Peyer's patch (tissue), 4 donors: Measurements from ENCODE around the gene NT5C1A. TPM values are rescaled to one million over a fixed set of nuclear protein-coding genes. Genes with fewer than 3 reads are reported as not detected.

Source experiments
- DNase-seq, 3 donors: peaks; one replicate each; pipeline ENCODE4 v3.0.0-alpha.2; 2017 to 2019
- H3K27ac ChIP-seq, 4 donors: fragments of 200-600 bp; sonication (generic); one replicate each; pipeline ENCODE4 v1.5.1; 2016 to 2019
- H3K27me3 ChIP-seq, 2 donors: fragments of 200-600 bp; sonication (generic); one replicate each; pipeline ENCODE4 v1.5.1; 2019
- H3K36me3 ChIP-seq, 3 donors: fragments of 200-600 bp; sonication (generic); one replicate each; pipeline ENCODE4 v1.5.1; 2016 to 2019
- H3K4me1 ChIP-seq, 4 donors: fragments of 200-600 bp; sonication (generic); one replicate each; pipeline ENCODE4 v1.5.1; 2016 to 2019
- H3K4me3 ChIP-seq, 4 donors: fragments of 200-600 bp; sonication (generic); 1 replicate in 3 of 4; 2 replicates in 1 of 4; pipeline ENCODE4 v1.5.1; 2016 to 2019; ENCODE audit warnings: mild to moderate bottlenecking in 1 of 4
- H3K9me3 ChIP-seq, 4 donors: fragments of 200-600 bp; sonication (generic); one replicate each; pipeline ENCODE4 v1.5.1; 2016 to 2019; ENCODE audit warnings: mild to moderate bottlenecking in 1 of 4
- POLR2A ChIP-seq, 2 donors: fragments of 450-650 bp; IDR thresholded peaks; one replicate each; pipeline ENCODE4 v1.5.1; 2017; ENCODE audit warnings: antibody characterized with exemption in 2 of 2, mild to moderate bottlenecking in 2 of 2, moderate library complexity in 2 of 2
- total RNA-seq, 4 donors: library from RNA; depleted of rRNA; stranded (reverse); fragments of >200 nt; gene quantifications; one replicate each; pipeline ENCODE4 v1.1.0, GENCODE V29; 2016
- TF ChIP-seq, protein P1 (sequence below), 6 experiments: fragments of 450-650 bp in 4 of 6; fragments of 200-600 bp in 2 of 6; sonication (generic) in 1 of 6; IDR thresholded peaks; one replicate each; pipeline ENCODE4 v1.5.1; 2017 to 2019; ENCODE audit warnings: antibody characterized with exemption in 6 of 6, mild to moderate bottlenecking in 3 of 6, moderate library complexity in 1 of 6

The NT5C1A gene
- total RNA-seq, 4 donors from 2014 or later, result not detected

DNA sequence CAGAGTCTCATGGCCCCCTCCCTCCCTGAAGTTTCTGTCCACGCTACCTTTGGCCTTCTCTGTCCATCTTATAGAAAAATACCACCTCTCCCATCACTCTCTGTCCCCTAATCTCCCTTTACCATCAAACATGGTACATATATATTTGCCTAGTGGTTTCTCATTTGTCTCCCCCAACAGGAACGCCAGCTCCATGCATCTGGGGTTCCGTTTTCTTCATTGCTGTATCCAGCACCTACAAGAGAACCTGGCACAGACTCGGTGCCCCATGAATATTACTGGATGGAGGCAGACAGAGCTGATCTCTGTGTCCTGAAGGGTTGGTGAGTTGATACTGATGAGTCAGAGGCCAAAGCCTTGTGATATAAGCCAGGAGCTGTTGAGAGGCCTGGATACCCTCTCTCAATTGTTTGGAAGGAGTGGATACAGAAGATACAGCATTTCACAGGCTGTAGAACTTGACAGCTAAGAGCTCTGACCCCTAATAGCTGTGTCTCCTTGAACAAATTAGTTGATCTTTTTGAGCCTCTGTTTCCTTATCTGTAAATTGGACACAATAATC, 54.3 kb downstream of the NT5C1A start:
- no peaks in the 10 kb centered on the region for H3K36me3 ChIP-seq
- no peak overlapping the region for H3K27ac ChIP-seq
- no peak for DNase-seq
- H3K27me3 ChIP-seq, result no peaks in the 10 kb centered on the region
- TF ChIP-seq, protein P1, sequence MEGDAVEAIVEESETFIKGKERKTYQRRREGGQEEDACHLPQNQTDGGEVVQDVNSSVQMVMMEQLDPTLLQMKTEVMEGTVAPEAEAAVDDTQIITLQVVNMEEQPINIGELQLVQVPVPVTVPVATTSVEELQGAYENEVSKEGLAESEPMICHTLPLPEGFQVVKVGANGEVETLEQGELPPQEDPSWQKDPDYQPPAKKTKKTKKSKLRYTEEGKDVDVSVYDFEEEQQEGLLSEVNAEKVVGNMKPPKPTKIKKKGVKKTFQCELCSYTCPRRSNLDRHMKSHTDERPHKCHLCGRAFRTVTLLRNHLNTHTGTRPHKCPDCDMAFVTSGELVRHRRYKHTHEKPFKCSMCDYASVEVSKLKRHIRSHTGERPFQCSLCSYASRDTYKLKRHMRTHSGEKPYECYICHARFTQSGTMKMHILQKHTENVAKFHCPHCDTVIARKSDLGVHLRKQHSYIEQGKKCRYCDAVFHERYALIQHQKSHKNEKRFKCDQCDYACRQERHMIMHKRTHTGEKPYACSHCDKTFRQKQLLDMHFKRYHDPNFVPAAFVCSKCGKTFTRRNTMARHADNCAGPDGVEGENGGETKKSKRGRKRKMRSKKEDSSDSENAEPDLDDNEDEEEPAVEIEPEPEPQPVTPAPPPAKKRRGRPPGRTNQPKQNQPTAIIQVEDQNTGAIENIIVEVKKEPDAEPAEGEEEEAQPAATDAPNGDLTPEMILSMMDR (IDR thresholded peaks at IDR 0.05), result no peak
- no peak for TF ChIP-seq POLR2A (IDR thresholded peaks at IDR 0.05)
- no peaks in the 10 kb centered on the region for H3K4me1 ChIP-seq
- no peaks in the 10 kb centered on the region for H3K9me3 ChIP-seq
- H3K4me3 ChIP-seq, result no peak overlapping the region

DNA sequence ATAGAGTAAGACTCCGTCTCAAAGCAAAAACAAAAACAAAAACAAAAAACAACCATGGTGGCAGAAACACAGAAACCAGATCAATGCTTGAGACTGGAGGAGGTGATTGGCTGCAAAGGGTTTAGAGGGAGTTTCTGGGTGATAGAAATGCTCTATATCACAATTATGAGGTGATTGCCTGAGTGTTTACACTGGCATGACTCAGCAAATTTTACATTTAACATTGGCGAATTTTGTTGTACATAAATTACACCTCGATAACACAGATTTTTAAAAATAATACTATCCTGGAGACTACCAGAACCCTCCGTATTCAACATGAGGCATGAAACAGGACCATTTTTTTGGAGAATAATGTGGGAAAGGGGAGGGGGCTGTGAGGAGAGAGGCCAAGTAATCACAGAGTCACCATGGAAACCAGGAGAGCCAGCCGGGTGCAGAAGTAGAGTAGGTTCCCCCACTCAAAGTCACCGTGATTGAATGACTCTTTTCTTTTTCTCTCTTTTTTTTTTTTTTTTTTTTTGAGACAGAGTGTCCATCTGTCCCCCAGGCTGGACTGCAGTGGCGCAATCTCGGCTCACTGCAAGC, 56.7 kb downstream of the NT5C1A start:
- TF ChIP-seq POLR2A (IDR thresholded peaks at IDR 0.05), result no peak
- TF ChIP-seq, protein P1 (IDR thresholded peaks at IDR 0.05), result no peak

DNA sequence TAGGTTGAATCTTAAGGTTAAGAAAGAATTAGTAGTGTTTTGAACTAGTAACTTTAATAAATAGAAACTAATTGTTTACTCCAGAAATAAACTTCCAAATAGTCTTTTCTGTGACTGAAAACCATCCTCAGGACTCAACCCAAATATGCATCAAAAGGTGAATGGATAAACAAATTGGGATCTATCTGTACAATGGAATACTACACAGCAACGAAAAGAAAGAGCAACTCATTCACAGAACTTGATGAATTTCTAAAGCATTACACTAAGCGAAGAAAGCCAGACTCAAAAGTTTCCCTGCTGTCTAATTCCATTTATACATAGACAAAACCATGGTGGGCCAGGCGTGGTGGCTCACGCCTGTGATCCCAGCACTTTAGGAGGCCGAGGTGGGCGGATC, 57.4 kb downstream of the NT5C1A start:
- no peak overlapping the region for H3K4me3 ChIP-seq
- H3K4me1 ChIP-seq, result peaks cover 0 to 5% (median 2%) of the 10 kb centered on the region in 4 donors
- no peak for TF ChIP-seq POLR2A (IDR thresholded peaks at IDR 0.05)
- TF ChIP-seq, protein P1 (IDR thresholded peaks at IDR 0.05), result no peak
- H3K36me3 ChIP-seq, result no peaks in the 10 kb centered on the region
- H3K27me3 ChIP-seq, result no peaks in the 10 kb centered on the region
- H3K27ac ChIP-seq, result no peak overlapping the region
- no peaks in the 10 kb centered on the region for H3K9me3 ChIP-seq
- DNase-seq, result no peak

More for the DNA sequence above, 56.7 kb downstream of the NT5C1A start:
- Histone ChIP-seq H3K4me1 (no peaks in the 10 kb centered on the region), H3K27me3 (no peaks in the 10 kb centered on the region), H3K36me3 (no peaks in the 10 kb centered on the region), H3K27ac (no peak overlapping the region), H3K9me3 (no peaks in the 10 kb centered on the region), H3K4me3 (no peak overlapping the region)
- DNase-seq, result no peak

DNA sequence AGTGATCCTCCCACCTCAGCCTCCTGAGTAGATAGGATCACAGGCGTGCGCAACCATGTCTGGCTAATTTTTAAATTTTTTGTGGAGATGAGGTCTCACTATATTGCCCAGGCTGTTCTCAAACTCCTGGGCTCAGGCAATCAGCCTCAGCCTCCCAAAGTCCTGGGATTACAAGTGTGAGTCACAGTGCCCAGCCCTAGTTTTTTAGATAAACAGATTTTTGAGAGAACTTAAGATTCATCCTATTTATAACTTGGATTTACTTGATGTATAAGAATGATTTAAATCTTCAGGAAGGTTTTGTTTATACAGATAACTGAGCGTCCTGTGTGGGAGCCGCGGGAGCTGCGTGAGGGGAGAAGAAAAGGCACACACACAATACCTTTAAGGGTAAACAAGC, 58.7 kb downstream of the NT5C1A start:
- TF ChIP-seq, protein P1 (IDR thresholded peaks at IDR 0.05), result no peak
- TF ChIP-seq POLR2A (IDR thresholded peaks at IDR 0.05), result no peak
- Histone ChIP-seq H3K4me3 (no peak overlapping the region), H3K27ac (no peak overlapping the region), H3K9me3 (no peaks in the 10 kb centered on the region), H3K4me1 (peaks cover 0 to 6% (median 3%) of the 10 kb centered on the region in 4 donors), H3K36me3 (no peaks in the 10 kb centered on the region), H3K27me3 (no peaks in the 10 kb centered on the region)
- no peak for DNase-seq

GRCh38 chr1:39609618-39610331, 62.1 kb downstream of the NT5C1A start:
- no peaks in the 10 kb centered on the region for H3K27me3 ChIP-seq
- DNase-seq, result peak; percentile 66 to 86 (median 69)
- no peak overlapping the region for H3K4me3 ChIP-seq
- H3K27ac ChIP-seq, result no peak overlapping the region
- H3K36me3 ChIP-seq, result no peaks in the 10 kb centered on the region
- peaks cover 0 to 6% (median 3%) of the 10 kb centered on the region in 4 donors for H3K4me1 ChIP-seq
- TF ChIP-seq POLR2A (IDR thresholded peaks at IDR 0.05), result no peak
- TF ChIP-seq, protein P1 (IDR thresholded peaks at IDR 0.05), result peak in 4 of 6 experiments; percentile 21 to 59 (median 48)
- no peaks in the 10 kb centered on the region for H3K9me3 ChIP-seq

Other genes starting within 250 kb of the NT5C1A start
- 10 to 100 TPM in 1 of 4 donors, 1 to 10 TPM in 2, not detected in 1; 1.2 to 18.0 (median 3.6) TPM for gene BMP8A, start 180.5 kb downstream of the NT5C1A start, total RNA-seq
- 100 to 1,000 TPM; 110 to 177 (median 141) TPM for gene PABPC4, start 95.3 kb downstream of the NT5C1A start, total RNA-seq
- gene HEYL, start 32.5 kb downstream of the NT5C1A start, total RNA-seq, result 1 to 10 TPM in 2 of 4 donors, under 1 TPM in 1, not detected in 1; 0.95 to 5.8 (median 1.5) TPM
- gene HPCAL4, start 19.3 kb upstream of the NT5C1A start, total RNA-seq, result under 1 TPM in 1 of 4 donors, not detected in 3; 0.83 TPM
- gene PPIE, start 66.8 kb upstream of the NT5C1A start, total RNA-seq, result 10 to 100 TPM; 33.0 to 39.0 (median 37.0) TPM
- gene OXCT2, start 99.2 kb upstream of the NT5C1A start, total RNA-seq, result 10 to 100 TPM in 1 of 4 donors, 1 to 10 TPM in 3; 5.0 to 12.2 (median 6.8) TPM
- 10 to 100 TPM in 3 of 4 donors, 1 to 10 TPM in 1; 1.7 to 34.0 (median 15.7) TPM for gene BMP8B, start 116.8 kb upstream of the NT5C1A start, total RNA-seq
- 10 to 100 TPM; 13.7 to 52.0 (median 18.1) TPM for gene TRIT1, start 211.4 kb upstream of the NT5C1A start, total RNA-seq
- 10 to 100 TPM in 3 of 4 donors, 1 to 10 TPM in 1; 9.9 to 28.4 (median 14.0) TPM for gene MYCL, start 229.8 kb upstream of the NT5C1A start, total RNA-seq